ENCODE results near the gene EGFL7. TPM values are rescaled to one million over a fixed set of nuclear protein-coding genes. Genes with fewer than 3 reads are reported as not detected.

The EGFL7 gene
- total and polyA plus RNA-seq, 10 of the 15 experiments (the other 5 are each of a cell fraction or from before 2014, with no cell fraction given), result 0.06 to 0.46 (median 0.19) TPM; not detected in 5

DNA sequence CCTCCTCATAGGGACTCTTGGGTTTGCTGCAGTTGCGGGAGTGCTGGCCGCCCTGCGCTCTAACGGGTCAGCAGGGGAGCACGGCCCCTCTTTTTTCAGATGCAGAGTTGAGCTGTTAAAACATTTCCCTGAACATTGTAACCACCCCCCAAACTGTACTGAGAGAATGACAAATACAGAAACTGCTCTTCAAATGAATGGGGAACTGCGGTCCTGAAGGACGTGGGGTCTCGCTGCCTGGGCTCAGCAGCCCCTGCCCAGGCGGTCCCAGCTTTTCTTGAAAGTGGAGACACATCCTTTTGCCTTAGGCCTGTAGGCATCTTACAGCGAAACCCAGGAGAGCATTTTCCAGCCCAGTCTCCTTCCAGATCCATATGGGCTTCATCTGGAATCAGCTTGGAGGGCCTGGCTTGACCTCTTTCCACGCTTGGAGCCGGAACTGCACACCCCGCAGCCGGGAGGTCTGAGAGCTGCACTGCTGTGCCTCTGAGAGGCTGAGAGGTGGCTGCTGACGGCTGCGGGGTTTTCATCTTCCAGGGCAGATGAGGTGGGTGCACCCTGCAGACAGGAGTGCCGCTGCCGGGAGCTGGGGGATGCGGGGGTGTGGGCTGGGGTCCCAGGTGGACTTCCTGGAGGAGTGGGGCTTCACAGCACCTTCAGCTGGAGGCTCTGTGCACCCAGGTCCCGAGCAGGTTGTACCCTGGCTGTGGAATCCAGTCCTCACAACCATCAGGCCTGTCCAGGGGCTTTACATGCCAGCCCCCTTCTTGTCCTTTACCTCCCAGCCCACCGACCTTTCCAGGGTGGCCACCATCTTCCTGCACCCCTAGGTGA, 25.8 kb downstream of the EGFL7 start (continued):
- peak; percentile 74; the same call in 1 of the 2 replicates for TF ChIP-seq IRF4 (IDR thresholded peaks at IDR 0.05; ENCODE audit: low read depth, low read length)
- TF ChIP-seq SP1 (IDR thresholded peaks at IDR 0.05; ENCODE audit: low read depth, low read length), result peak; percentile 20
- TF ChIP-seq, protein P1, sequence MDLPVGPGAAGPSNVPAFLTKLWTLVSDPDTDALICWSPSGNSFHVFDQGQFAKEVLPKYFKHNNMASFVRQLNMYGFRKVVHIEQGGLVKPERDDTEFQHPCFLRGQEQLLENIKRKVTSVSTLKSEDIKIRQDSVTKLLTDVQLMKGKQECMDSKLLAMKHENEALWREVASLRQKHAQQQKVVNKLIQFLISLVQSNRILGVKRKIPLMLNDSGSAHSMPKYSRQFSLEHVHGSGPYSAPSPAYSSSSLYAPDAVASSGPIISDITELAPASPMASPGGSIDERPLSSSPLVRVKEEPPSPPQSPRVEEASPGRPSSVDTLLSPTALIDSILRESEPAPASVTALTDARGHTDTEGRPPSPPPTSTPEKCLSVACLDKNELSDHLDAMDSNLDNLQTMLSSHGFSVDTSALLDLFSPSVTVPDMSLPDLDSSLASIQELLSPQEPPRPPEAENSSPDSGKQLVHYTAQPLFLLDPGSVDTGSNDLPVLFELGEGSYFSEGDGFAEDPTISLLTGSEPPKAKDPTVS (IDR thresholded peaks at IDR 0.05; ENCODE audit: low read depth, low read length), result no peak
- TF ChIP-seq BACH1 (IDR thresholded peaks at IDR 0.05; ENCODE audit: borderline replicate concordance), result no peak
- no peak for TF ChIP-seq ETV6 (conservative IDR thresholded peaks at IDR 0.05 in 1 of 2, IDR thresholded peaks at IDR 0.05 in 1 of 2; ENCODE audit: borderline replicate concordance in 1 of 2, low read depth in 1 of 2)
- peak; percentile 75 for TF ChIP-seq RUNX3 (IDR thresholded peaks at IDR 0.05; ENCODE audit: low read length)
- TF ChIP-seq JUND (IDR thresholded peaks at IDR 0.05; ENCODE audit: low read depth, low read length), result peak; percentile 32; the same call in 1 of the 2 replicates
- peak; percentile 59; the same call in 1 of the 2 replicates for TF ChIP-seq SMARCA5 (IDR thresholded peaks at IDR 0.05)
- TF ChIP-seq ZSCAN29 (IDR thresholded peaks at IDR 0.05), result no peak
- TF ChIP-seq POLR2AphosphoS2 (IDR thresholded peaks at IDR 0.05; ENCODE audit: low read depth, low read length), result no peak
- TF ChIP-seq, protein P2, sequence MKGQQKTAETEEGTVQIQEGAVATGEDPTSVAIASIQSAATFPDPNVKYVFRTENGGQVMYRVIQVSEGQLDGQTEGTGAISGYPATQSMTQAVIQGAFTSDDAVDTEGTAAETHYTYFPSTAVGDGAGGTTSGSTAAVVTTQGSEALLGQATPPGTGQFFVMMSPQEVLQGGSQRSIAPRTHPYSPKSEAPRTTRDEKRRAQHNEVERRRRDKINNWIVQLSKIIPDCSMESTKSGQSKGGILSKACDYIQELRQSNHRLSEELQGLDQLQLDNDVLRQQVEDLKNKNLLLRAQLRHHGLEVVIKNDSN (IDR thresholded peaks at IDR 0.05; ENCODE audit: borderline replicate concordance, extremely low read length, insufficient read depth, low read depth, low read length), result no peak
- no peak for TF ChIP-seq BRCA1 (IDR thresholded peaks at IDR 0.05; ENCODE audit: low read depth, low read length)
- no peak for TF ChIP-seq NFIC (IDR thresholded peaks at IDR 0.05; ENCODE audit: low read depth, low read length)
- TF ChIP-seq SREBF2 (IDR thresholded peaks at IDR 0.05; ENCODE audit: low read length), result no peak
- 0 out of 2 replicates have a peak, but pooled peaks have one; percentile 31 for TF ChIP-seq IKZF1 (conservative IDR thresholded peaks at IDR 0.05)
- no peak for TF ChIP-seq ATF7 (IDR thresholded peaks at IDR 0.05; ENCODE audit: low read depth)
- TF ChIP-seq HDAC2 (IDR thresholded peaks at IDR 0.05), result no peak
- no peak for TF ChIP-seq E2F4 (IDR thresholded peaks at IDR 0.05; ENCODE audit: low read depth, low read length)
- TF ChIP-seq CHD4 (IDR thresholded peaks at IDR 0.05), result no peak
- TF ChIP-seq SUZ12 (IDR thresholded peaks at IDR 0.05; ENCODE audit: unreplicated experiment), result no peak
- peak; percentile 88 for TF ChIP-seq SPI1 (IDR thresholded peaks at IDR 0.05; ENCODE audit: borderline replicate concordance, insufficient read depth, low read depth, low read length)
- no peak for TF ChIP-seq PKNOX1 (IDR thresholded peaks at IDR 0.05)

All from GM12878 (cell line).